Forelimb muscle (tissue), 1 donor: Measurements from ENCODE around the gene TUBB4B. TPM values are rescaled to one million over a fixed set of nuclear protein-coding genes. Genes with fewer than 3 reads are reported as not detected.

Experiments used
- DNase-seq: peaks from one replicate; pipeline ENCODE4 v3.0.0-alpha.2; 2013; ENCODE audit warnings: low read depth
- polyA plus RNA-seq: library from polyadenylated mRNA; unstranded; fragments of 120-200 nt; gene quantifications from one replicate; pipeline ENCODE4 v1.2.1, GENCODE V29; 2013; ENCODE audit not compliant: insufficient read length

The TUBB4B gene
- polyA plus RNA-seq, 1 donor: 146 TPM

GRCh38 chr9:137225699-137226331 lies 15.3 kb upstream of the TUBB4B start:
- DNase-seq: no peak

GRCh38 chr9:137226338-137227053 lies 14.6 kb upstream of the TUBB4B start:
- DNase-seq: no peak

- DNase-seq: no peak
Observed at GRCh38 chr9:137227054-137227852, 13.8 kb upstream of the TUBB4B start, which contains the start of gene RNF224. Gene RNF224, plus strand, starts transcription at chr9:137227502. Its CDS starts 834 bp downstream, at chr9:137228336.

GRCh38 chr9:137227853-137228505 lies 13.1 kb upstream of the TUBB4B start:
- no peak for DNase-seq

- no peak for DNase-seq
Observed at GRCh38 chr9:137228506-137228967, 12.6 kb upstream of the TUBB4B start.

GRCh38 chr9:137228968-137229896 lies 11.9 kb upstream of the TUBB4B start:
- DNase-seq: no peak

- no peak for DNase-seq
Observed at GRCh38 chr9:137229903-137230704, 11.0 kb upstream of the TUBB4B start.

GRCh38 chr9:137230705-137231371 lies 10.2 kb upstream of the TUBB4B start, which contains the start of gene SLC34A3:
Gene SLC34A3, plus strand, starts transcription at chr9:137230901. Its CDS starts 802 bp downstream, at chr9:137231703.
- DNase-seq: no peak

GRCh38 chr9:137231372-137232039 lies 9.6 kb upstream of the TUBB4B start:
- no peak for DNase-seq

GRCh38 chr9:137232101-137232500 lies 9.0 kb upstream of the TUBB4B start:
- DNase-seq: no peak

- no peak for DNase-seq
Observed at GRCh38 chr9:137232510-137232909, 8.6 kb upstream of the TUBB4B start.

- DNase-seq: no peak
Observed at GRCh38 chr9:137233143-137233980, 7.7 kb upstream of the TUBB4B start.

- no peak for DNase-seq
Observed at GRCh38 chr9:137234055-137234697, 6.9 kb upstream of the TUBB4B start.

- no peak for DNase-seq
Observed at GRCh38 chr9:137234758-137235423, 6.2 kb upstream of the TUBB4B start.

- no peak for DNase-seq
Observed at GRCh38 chr9:137235424-137236237, 5.5 kb upstream of the TUBB4B start.
